HFFc6 (cell line): ENCODE data around the gene IER3. TPM values are rescaled to one million over a fixed set of nuclear protein-coding genes. Genes with fewer than 3 reads are reported as not detected.
A peak's percentile ranks its signal among the peaks of the same experiment; 100 is the strongest.

ENCODE experiments used
- DNase-seq: peaks from one replicate; pipeline ENCODE4 v3.0.0-alpha.2; 2018
- H3K27ac Mint-ChIP-seq: 2 replicates; pipeline ENCODE4 v1.8.0; 2020; ENCODE audit warnings: mild to moderate bottlenecking, mixed read lengths
- H3K27me3 Mint-ChIP-seq: 2 replicates; pipeline ENCODE4 v1.8.0; 2021; ENCODE audit warnings: mild to moderate bottlenecking, moderate library complexity, mixed read lengths; ENCODE audit not compliant: insufficient read depth
- H3K36me3 Mint-ChIP-seq: 2 replicates; pipeline ENCODE4 v1.8.0; 2021; ENCODE audit warnings: low read depth, mixed read lengths
- H3K4me1 Mint-ChIP-seq: 2 replicates; pipeline ENCODE4 v1.8.0; 2020; ENCODE audit warnings: low read depth, mixed read lengths
- H3K4me3 Mint-ChIP-seq: 2 replicates; pipeline ENCODE4 v1.8.0; 2020; ENCODE audit warnings: mild to moderate bottlenecking, moderate library complexity, mixed read lengths
- H3K9me3 Mint-ChIP-seq: 2 replicates; pipeline ENCODE4 v1.8.0; 2020; ENCODE audit warnings: mild to moderate bottlenecking, mixed read lengths
- total RNA-seq, 6 experiments: library from RNA; stranded (reverse); fragmentation: NEBNext Ultra II Directional; extraction: Animal tissue kit (Norgen Biotek cat#: 25700); gene quantifications; 2 replicates in 1 of 6; 3 replicates in 5 of 6; pipeline ENCODE4 v1.2.3, GENCODE V29; 2021
- TF ChIP-seq, protein P1 (sequence below): fragments of 200-600 bp; sonication (generic); IDR thresholded peaks from 2 replicates; pipeline ENCODE4 v1.5.0; 2021; ENCODE audit warnings: antibody characterized with exemption, mild to moderate bottlenecking

The IER3 gene
- total RNA-seq, 6 experiments from 2014 or later = 38.1 to 62.4 (median 60.2) TPM

- H3K4me3 Mint-ChIP-seq = peak overlapping the region; percentile 34
- DNase-seq = peak; percentile 42
- H3K4me1 Mint-ChIP-seq = peaks cover 73% of the 10 kb centered on the region
- peak overlapping the region; percentile 99 for H3K27ac Mint-ChIP-seq
- TF ChIP-seq, protein P1, sequence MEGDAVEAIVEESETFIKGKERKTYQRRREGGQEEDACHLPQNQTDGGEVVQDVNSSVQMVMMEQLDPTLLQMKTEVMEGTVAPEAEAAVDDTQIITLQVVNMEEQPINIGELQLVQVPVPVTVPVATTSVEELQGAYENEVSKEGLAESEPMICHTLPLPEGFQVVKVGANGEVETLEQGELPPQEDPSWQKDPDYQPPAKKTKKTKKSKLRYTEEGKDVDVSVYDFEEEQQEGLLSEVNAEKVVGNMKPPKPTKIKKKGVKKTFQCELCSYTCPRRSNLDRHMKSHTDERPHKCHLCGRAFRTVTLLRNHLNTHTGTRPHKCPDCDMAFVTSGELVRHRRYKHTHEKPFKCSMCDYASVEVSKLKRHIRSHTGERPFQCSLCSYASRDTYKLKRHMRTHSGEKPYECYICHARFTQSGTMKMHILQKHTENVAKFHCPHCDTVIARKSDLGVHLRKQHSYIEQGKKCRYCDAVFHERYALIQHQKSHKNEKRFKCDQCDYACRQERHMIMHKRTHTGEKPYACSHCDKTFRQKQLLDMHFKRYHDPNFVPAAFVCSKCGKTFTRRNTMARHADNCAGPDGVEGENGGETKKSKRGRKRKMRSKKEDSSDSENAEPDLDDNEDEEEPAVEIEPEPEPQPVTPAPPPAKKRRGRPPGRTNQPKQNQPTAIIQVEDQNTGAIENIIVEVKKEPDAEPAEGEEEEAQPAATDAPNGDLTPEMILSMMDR = no peak
- H3K27me3 Mint-ChIP-seq = no peaks in the 10 kb centered on the region
- no peaks in the 10 kb centered on the region for H3K9me3 Mint-ChIP-seq
- no peaks in the 10 kb centered on the region for H3K36me3 Mint-ChIP-seq
Observed at GRCh38 chr6:30754631-30755030, 10.3 kb upstream of the IER3 start.

- peak overlapping the region; percentile 83 for H3K4me3 Mint-ChIP-seq
- peak overlapping the region; percentile 99 for H3K27ac Mint-ChIP-seq
- TF ChIP-seq, protein P1 = peak; percentile 39; the same call in 1 of the 2 replicates
- H3K36me3 Mint-ChIP-seq = no peaks in the 10 kb centered on the region
- H3K9me3 Mint-ChIP-seq = no peaks in the 10 kb centered on the region
- no peaks in the 10 kb centered on the region; the same call in 1 of the 2 replicates for H3K27me3 Mint-ChIP-seq
- peak; percentile 100 for DNase-seq
- peaks cover 77% of the 10 kb centered on the region for H3K4me1 Mint-ChIP-seq
Observed at GRCh38 chr6:30752157-30752927, 8.0 kb upstream of the IER3 start.

DNA sequence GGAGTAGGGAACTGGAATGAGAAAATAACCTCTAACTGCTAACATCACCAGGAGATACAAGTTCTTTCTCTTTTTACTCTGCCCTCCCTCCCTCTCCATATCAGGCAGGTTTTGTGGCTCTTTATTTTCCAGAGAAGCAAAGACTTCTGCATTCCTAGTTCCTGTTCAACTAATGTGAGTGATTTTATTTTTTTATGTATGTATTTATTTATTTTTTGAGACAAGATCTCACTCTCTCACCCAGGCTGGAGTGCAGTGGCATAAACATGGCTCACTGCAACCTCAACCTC lies 6.0 kb upstream of the IER3 start:
- H3K4me1 Mint-ChIP-seq = peaks cover 84% of the 10 kb centered on the region
- H3K27ac Mint-ChIP-seq = peak overlapping the region; percentile 87
- H3K27me3 Mint-ChIP-seq = no peaks in the 10 kb centered on the region; the same call in 1 of the 2 replicates
- H3K36me3 Mint-ChIP-seq = no peaks in the 10 kb centered on the region
- no peaks in the 10 kb centered on the region for H3K9me3 Mint-ChIP-seq
- TF ChIP-seq, protein P1 = no peak
- no peak overlapping the region for H3K4me3 Mint-ChIP-seq
- no peak for DNase-seq

DNA sequence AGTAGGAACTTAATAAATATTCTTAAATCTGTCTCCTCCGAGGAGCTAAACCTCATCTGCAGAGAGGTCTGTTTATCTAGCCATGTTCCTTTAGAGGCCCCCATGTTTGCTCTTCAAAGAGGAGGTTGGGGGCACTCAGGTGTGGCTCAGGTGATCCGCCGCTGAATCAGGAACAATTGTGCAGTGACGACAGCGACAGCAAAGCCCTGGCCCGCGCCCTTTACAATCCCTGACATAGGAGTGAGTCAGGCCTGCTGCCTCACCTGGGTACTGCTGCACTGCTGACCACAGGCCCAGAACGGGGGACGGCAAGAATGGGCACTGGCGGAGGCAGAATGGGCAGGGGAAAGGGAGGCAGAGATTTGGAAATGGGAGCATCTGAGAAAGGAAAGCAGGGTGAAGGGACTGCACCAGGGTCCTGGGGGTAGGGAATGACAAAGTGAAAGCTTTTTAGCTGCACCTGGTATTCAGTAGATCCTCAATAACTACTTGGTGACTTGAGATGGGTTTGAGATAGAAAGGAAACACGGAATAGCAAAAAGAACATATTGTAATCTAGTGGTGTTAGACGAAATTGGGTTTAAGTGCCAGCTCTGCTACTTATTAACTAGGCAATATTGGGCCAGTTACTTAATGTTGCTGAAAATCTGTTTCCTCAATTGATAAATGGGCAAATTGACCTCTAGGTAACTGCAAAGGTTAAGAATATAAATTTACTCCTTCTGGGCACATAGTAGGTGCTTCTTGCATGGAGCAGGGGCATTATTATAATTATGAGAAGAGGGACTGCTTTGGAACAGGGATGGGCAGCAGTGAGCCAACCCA lies 5.4 kb upstream of the IER3 start:
- no peaks in the 10 kb centered on the region for H3K36me3 Mint-ChIP-seq
- peaks cover 85% of the 10 kb centered on the region for H3K4me1 Mint-ChIP-seq
- H3K27me3 Mint-ChIP-seq = no peaks in the 10 kb centered on the region; the same call in 1 of the 2 replicates
- no peaks in the 10 kb centered on the region for H3K9me3 Mint-ChIP-seq
- H3K4me3 Mint-ChIP-seq = no peak overlapping the region; the same call in 1 of the 2 replicates
- TF ChIP-seq, protein P1 = no peak
- H3K27ac Mint-ChIP-seq = peak overlapping the region; percentile 87
- DNase-seq = no peak

- Mint-ChIP-seq H3K27ac (peak overlapping the region; percentile 87), H3K36me3 (peaks cover under 1% of the 10 kb centered on the region), H3K9me3 (no peaks in the 10 kb centered on the region), H3K27me3 (peaks cover 2% of the 10 kb centered on the region; the same call in 1 of the 2 replicates), H3K4me3 (peak overlapping the region; percentile 18), H3K4me1 (peaks cover 81% of the 10 kb centered on the region)
- DNase-seq = no peak
- TF ChIP-seq, protein P1 = no peak
Observed at GRCh38 chr6:30748851-30749540, 4.6 kb upstream of the IER3 start.
